ENCODE measurements around the gene SEZ6. TPM values are rescaled to one million over a fixed set of nuclear protein-coding genes. Genes with fewer than 3 reads are reported as not detected.

Gene SEZ6
- total and polyA plus RNA-seq, 10 donors = 0.88 TPM; not detected in 9

DNA sequence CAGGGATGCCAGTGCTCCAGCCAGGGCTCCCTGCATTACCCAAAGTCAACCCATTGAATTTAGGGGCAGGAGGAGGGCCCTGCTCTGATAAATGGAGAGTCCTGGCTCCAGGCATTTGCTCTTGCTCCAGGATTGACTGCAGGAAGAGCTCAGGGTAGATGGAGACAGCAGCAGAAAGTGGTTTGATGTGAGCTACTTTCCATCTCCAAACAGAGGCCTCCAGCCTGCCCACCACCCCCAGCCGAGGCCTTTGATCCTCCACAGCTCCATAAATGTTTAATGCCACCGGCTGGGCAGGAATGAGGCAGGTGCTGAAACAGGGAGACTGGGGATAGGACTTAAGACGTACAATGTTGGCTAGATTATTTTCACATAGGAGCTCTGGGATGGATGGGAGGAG, 4.3 kb upstream of the SEZ6 start:
- DNase-seq = no peak
- TF ChIP-seq POLR2A (IDR thresholded peaks at IDR 0.05) (no peak), POLR2AphosphoS5 (IDR thresholded peaks at IDR 0.05) (no peak)
- Histone ChIP-seq H3K36me3 (no peaks in the 10 kb centered on the region), H3K9me3 (no peaks in the 10 kb centered on the region), H3K27me3 (replicated peaks in 1 of 7) (peaks cover 5 to 61% (median 26%) of the 10 kb centered on the region in 7 donors), H3K4me1 (peaks cover 0 to 12% (median 7%) of the 10 kb centered on the region in 6 donors), H3K27ac (no peak overlapping the region), H3K4me3 (no peak overlapping the region)
- intact Hi-C loops (cut with DNase I; ENCODE audit: low total_unique reads) = no loop called here
- 33 to 59% (median 37%) methylated on average over 2 to 3 of the region's 3 CpGs for WGBS, 5 donors

DNA sequence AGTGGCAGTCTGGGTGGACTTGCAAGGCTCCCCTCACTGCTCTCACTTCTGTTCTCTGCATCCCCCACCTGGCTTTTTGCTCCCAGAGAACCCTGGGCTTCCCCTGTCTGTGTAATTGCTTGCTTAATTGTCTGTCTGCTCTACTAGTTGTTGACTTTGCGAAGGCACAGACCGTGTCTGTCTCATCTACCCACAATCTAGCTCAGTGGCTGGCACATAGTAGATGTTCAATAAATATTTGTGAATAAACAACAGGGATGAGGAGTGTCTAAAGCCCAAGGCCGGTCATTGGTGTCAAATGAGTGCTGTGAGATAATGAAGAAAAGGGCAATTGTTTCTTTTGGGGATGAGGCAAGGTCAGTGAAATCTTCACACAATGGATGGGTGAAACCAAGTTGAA, 2.8 kb upstream of the SEZ6 start:
- peaks cover 6 to 77% (median 41%) of the 10 kb centered on the region in 7 donors for H3K27me3 ChIP-seq (replicated peaks in 1 of 7)
- no peak overlapping the region for H3K4me3 ChIP-seq
- H3K36me3 ChIP-seq = no peaks in the 10 kb centered on the region
- TF ChIP-seq, protein P1, sequence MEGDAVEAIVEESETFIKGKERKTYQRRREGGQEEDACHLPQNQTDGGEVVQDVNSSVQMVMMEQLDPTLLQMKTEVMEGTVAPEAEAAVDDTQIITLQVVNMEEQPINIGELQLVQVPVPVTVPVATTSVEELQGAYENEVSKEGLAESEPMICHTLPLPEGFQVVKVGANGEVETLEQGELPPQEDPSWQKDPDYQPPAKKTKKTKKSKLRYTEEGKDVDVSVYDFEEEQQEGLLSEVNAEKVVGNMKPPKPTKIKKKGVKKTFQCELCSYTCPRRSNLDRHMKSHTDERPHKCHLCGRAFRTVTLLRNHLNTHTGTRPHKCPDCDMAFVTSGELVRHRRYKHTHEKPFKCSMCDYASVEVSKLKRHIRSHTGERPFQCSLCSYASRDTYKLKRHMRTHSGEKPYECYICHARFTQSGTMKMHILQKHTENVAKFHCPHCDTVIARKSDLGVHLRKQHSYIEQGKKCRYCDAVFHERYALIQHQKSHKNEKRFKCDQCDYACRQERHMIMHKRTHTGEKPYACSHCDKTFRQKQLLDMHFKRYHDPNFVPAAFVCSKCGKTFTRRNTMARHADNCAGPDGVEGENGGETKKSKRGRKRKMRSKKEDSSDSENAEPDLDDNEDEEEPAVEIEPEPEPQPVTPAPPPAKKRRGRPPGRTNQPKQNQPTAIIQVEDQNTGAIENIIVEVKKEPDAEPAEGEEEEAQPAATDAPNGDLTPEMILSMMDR (IDR thresholded peaks at IDR 0.05 in 8 of 11, conservative IDR thresholded peaks at IDR 0.05 in 3 of 11) = no peak
- TF ChIP-seq POLR2AphosphoS5 (IDR thresholded peaks at IDR 0.05) (no peak), POLR2A (IDR thresholded peaks at IDR 0.05) (no peak)
- H3K4me1 ChIP-seq = peaks cover 0 to 14% (median 7%) of the 10 kb centered on the region in 6 donors
- 71 to 87% (median 79%) methylated on average over 3 of the region's 3 CpGs for WGBS, 5 donors
- no peak overlapping the region for H3K27ac ChIP-seq
- intact Hi-C loops (cut with DNase I; ENCODE audit: low total_unique reads) = no loop called here
- no peaks in the 10 kb centered on the region for H3K9me3 ChIP-seq
- no peak for DNase-seq

DNA sequence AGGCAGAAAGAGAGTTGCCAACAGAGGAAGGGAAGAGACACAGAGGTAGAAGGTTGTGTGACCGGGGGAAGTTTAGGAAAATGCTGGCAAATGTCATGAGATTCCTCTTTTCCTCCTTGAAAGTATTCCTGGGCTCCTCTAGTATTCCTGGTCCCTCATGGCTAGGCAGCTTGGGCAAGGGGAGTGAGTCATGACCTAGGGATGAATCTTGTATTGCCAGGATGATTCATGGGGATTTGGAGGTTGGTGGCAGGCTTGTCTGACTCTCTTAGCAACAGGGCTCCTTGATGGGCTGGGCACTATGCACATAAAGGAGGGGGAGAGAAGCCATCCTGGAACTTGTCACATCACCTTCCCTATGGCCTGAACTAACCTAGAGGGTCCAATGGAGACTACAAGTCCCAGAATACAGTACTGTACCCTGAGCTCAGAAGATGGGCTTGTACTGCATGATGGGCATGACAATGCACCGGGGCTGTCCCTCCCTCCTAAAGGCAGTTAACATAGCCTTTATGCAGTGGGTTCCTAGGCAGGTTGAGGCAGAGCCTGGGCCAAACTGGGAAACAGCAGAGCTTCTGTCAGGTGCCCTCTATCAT, 2.1 kb upstream of the SEZ6 start:
- TF ChIP-seq POLR2AphosphoS5 (IDR thresholded peaks at IDR 0.05) (no peak), POLR2A (IDR thresholded peaks at IDR 0.05) (no peak)
- TF ChIP-seq, protein P1 (IDR thresholded peaks at IDR 0.05 in 8 of 11, conservative IDR thresholded peaks at IDR 0.05 in 3 of 11) = no peak
- peaks cover 6 to 83% (median 46%) of the 10 kb centered on the region in 7 donors for H3K27me3 ChIP-seq (replicated peaks in 1 of 7)
- intact Hi-C loops (cut with DNase I; ENCODE audit: low total_unique reads) = no loop called here
- WGBS, 5 donors = 41 to 60% (median 60%) methylated on average over 2 of the region's 2 CpGs
- no peaks in the 10 kb centered on the region for H3K36me3 ChIP-seq
- peaks cover 0 to 14% (median 7%) of the 10 kb centered on the region in 6 donors for H3K4me1 ChIP-seq
- H3K9me3 ChIP-seq = no peaks in the 10 kb centered on the region
- H3K27ac ChIP-seq = no peak overlapping the region
- H3K4me3 ChIP-seq = no peak overlapping the region
- no peak for DNase-seq

DNA sequence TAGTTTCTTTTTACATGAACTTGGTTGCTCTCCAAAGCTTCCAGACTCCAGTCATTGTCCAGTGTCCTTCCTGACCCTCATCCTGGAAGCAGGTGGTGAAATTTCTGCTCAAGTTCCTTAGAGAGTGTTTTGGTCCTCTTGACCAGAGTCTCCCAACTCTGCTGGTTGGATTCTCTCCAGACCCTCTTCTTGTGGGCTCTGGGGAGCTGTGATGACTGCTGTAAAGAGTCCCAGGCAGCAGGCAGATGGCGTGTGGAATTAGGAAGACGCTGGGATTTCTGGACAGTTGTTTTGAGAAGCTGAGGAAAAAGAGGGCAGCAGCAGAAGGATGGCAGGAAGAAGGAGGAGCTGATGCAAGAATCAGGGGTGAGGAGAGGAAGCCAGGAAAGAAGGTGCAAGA, 1.6 kb upstream of the SEZ6 start:
- 20 to 42% (median 31%) methylated on average over 2 of the region's 2 CpGs for WGBS, 5 donors
- Histone ChIP-seq H3K4me1 (peaks cover 0 to 14% (median 7%) of the 10 kb centered on the region in 6 donors), H3K27ac (no peak overlapping the region), H3K9me3 (no peaks in the 10 kb centered on the region), H3K36me3 (no peaks in the 10 kb centered on the region), H3K4me3 (no peak overlapping the region), H3K27me3 (replicated peaks in 1 of 7) (peaks cover 6 to 88% (median 47%) of the 10 kb centered on the region in 7 donors)
- intact Hi-C loops (cut with DNase I; ENCODE audit: low total_unique reads) = no loop called here
- TF ChIP-seq, protein P1 (IDR thresholded peaks at IDR 0.05 in 8 of 11, conservative IDR thresholded peaks at IDR 0.05 in 3 of 11) = no peak
- no peak for TF ChIP-seq POLR2A (IDR thresholded peaks at IDR 0.05)
- no peak for TF ChIP-seq POLR2AphosphoS5 (IDR thresholded peaks at IDR 0.05)
- no peak for DNase-seq

Data from spleen (tissue), 11 donors.